ENCODE results near the gene OR7G3. TPM values are rescaled to one million over a fixed set of nuclear protein-coding genes. Genes with fewer than 3 reads are reported as not detected.

The OR7G3 gene
- not detected in 5 replicates for total RNA-seq (2022; extraction: Qiagen RNA extraction; ENCODE audit: low read depth)

GRCh38 chr19:9126900-9127405 lies at the start of gene OR7G3:
TSS of gene OR7G3 (minus strand) at chr19:9126950. CDS start at chr19:9126950, 0 bp downstream.

DNA sequence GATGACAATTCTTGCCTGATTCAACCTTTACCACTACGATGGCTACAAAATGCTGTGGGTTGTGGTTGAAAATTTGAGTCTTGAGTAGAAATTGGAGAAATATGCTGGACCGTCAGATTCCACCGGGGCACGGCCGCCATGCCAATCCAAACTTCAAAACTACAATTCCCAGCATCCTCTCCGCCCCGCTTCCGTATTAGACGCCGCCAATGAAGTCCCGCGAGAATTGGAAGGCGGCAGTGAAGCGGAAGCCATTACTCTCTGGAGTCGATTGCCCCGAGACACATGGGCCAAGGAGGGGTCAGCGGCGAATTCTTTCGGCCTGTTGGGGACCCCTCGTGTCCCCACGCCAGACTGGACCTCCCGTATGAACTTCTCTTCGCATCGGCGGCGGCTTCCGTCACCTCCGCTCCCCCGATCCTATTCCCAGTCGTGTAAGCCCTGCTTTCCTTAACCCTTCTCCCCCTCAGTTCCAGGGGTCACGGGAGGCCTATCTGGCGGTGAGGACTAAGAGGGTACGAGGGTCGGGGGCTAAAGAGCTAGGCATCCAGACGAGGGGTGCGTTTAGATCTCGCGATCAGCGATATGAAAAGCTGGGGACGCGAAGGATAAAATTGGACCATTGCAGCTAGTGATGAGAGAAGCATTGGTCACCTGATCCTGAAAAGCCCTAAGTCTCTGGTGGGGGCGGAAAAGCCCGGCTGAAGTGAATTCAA lies 13.6 kb upstream of the OR7G3 start, which contains the start of gene ZNF317:
Gene ZNF317, plus strand, starts transcription at position 239 of the 716 bp plus-strand sequence. CDS start 15,620 bp downstream, outside the sequence.

GRCh38 chr19:9115307-9115813 lies 11.4 kb downstream of the OR7G3 start, which contains the start of gene OR7G1:
TSS of gene OR7G1 (minus strand) at chr19:9115763. CDS start at chr19:9115763, 0 bp downstream.

GRCh38 chr19:9107375-9107774 lies 19.4 kb downstream of the OR7G3 start, which contains the start of gene OR7G2:
TSS of gene OR7G2 (minus strand) at chr19:9107475. CDS start at chr19:9103243, 4,232 bp downstream.

GRCh38 chr19:9086761-9087160 lies 40.0 kb downstream of the OR7G3 start, which contains the start of gene OR1M1:
TSS of gene OR1M1 (plus strand) at chr19:9087061. CDS start at chr19:9093245, 6,184 bp downstream.

Other genes starting within 250 kb of the OR7G3 start
- 0.02 to 0.08 TPM (median 0.03 TPM) in 5 replicates for gene MUC16, start 116.5 kb downstream of the OR7G3 start, total RNA-seq (2022; extraction: Qiagen RNA extraction; ENCODE audit: low read depth)
- gene OR1M1, start 39.9 kb downstream of the OR7G3 start, total RNA-seq (2022; extraction: Qiagen RNA extraction; ENCODE audit: low read depth) = not detected in 5 replicates
- gene OR7G2, start 19.5 kb downstream of the OR7G3 start, total RNA-seq (2022; extraction: Qiagen RNA extraction; ENCODE audit: low read depth) = not detected in 5 replicates
- not detected in 5 replicates for gene OR7G1, start 11.2 kb downstream of the OR7G3 start, total RNA-seq (2022; extraction: Qiagen RNA extraction; ENCODE audit: low read depth)
- gene ZNF317, start 13.4 kb upstream of the OR7G3 start, total RNA-seq (2022; extraction: Qiagen RNA extraction; ENCODE audit: low read depth) = 18.9 to 21.2 TPM (median 19.5 TPM) in 5 replicates
- not detected in 5 replicates for gene OR7D2, start 52.0 kb upstream of the OR7G3 start, total RNA-seq (2022; extraction: Qiagen RNA extraction; ENCODE audit: low read depth)
- gene OR7D4, start 92.6 kb upstream of the OR7G3 start, total RNA-seq (2022; extraction: Qiagen RNA extraction; ENCODE audit: low read depth) = not detected in 5 replicates
- gene OR7E24, start 124.0 kb upstream of the OR7G3 start, total RNA-seq (2022; extraction: Qiagen RNA extraction; ENCODE audit: low read depth) = not detected in 5 replicates
- 0.36 to 1.7 TPM (median 0.87 TPM) in 5 replicates for gene ZNF699, start 182.9 kb upstream of the OR7G3 start, total RNA-seq (2022; extraction: Qiagen RNA extraction; ENCODE audit: low read depth)
- gene ZNF559, start 197.2 kb upstream of the OR7G3 start, total RNA-seq (2022; extraction: Qiagen RNA extraction; ENCODE audit: low read depth) = 5.3 to 7.8 TPM (median 5.7 TPM) in 5 replicates
- gene ZNF177, start 236.1 kb upstream of the OR7G3 start, total RNA-seq (2022; extraction: Qiagen RNA extraction; ENCODE audit: low read depth) = 0.36 to 1.1 TPM (median 0.92 TPM) in 5 replicates